A549 (cell line): ENCODE data around the gene RIPPLY3. TPM values are rescaled to one million over a fixed set of nuclear protein-coding genes. Genes with fewer than 3 reads are reported as not detected.

Experiments
- ATAC-seq, 2 experiments: fragments of 200-7000 bp in 1 of 2; fragments of >200 bp in 1 of 2; cut with Nextera tagmentation in 1 of 2; cut with Tn5 transposase in 1 of 2; 3 replicates each; pipeline versions ENCODE4 v1.8.0 to v1.9.1; 2018 to 2020; ENCODE audit warnings: mild to moderate bottlenecking in 1 of 2, moderate library complexity in 1 of 2
- CTCF ChIA-PET: fragments of 300-600 bp; sonication (Branson Sonifier 250); formaldehyde crosslinking; extraction: SDS; loops from one replicate; lab custom pipeline; 2021; ENCODE audit warnings: antibody characterized with exemption, inconsistent platforms; lab: Yijun Ruan, JAX
- POLR2A ChIA-PET: fragments of 350-600 bp; formaldehyde crosslinking; extraction: SDS; loops from one replicate; lab custom pipeline; 2021; ENCODE audit warnings: antibody characterized with exemption, inconsistent platforms; lab: Yijun Ruan, JAX
- DNase-seq, 2 experiments: peaks; one replicate each; pipeline versions ENCODE4 v3.0.0 to v3.0.0-alpha.2; 2011 to 2016; ENCODE audit warnings: low read depth in 1 of 2, low spot score in 1 of 2
- FAIRE-seq: peaks from 2 replicates; lab custom pipeline; 2011; peaks lifted over from hg19 to GRCh38; lab: Jason Lieb, UNC
- H3K27ac ChIP-seq, 2 experiments: fragments of >200 bp; sonication (Bioruptor Twin); formaldehyde crosslinking; 3 replicates each; pipeline ENCODE4 v1.5.1; 2016 to 2017
- H3K4me1 ChIP-seq: fragments of >200 bp; sonication (Bioruptor Twin); formaldehyde crosslinking; 3 replicates; pipeline ENCODE4 v1.6.1; 2016
- H3K4me2 ChIP-seq: fragments of >200 bp; sonication (Bioruptor Twin); formaldehyde crosslinking; 3 replicates; pipeline ENCODE4 v1.6.1; 2016
- H3K4me3 ChIP-seq: fragments of >200 bp; sonication (Bioruptor Twin); formaldehyde crosslinking; 3 replicates; pipeline ENCODE4 v1.5.1; 2016
- H3K9me3 ChIP-seq: fragments of >200 bp; sonication (Bioruptor Twin); formaldehyde crosslinking; 3 replicates; pipeline ENCODE4 v1.6.1; 2016
- BHLHE40 ChIP-seq: IDR thresholded peaks from 2 replicates; pipeline ENCODE4 v1.6.1; 2012; ENCODE audit warnings: low read depth, low read length, inconsistent platforms
- CBX8 ChIP-seq: fragments of 200-600 bp; sonication (generic); IDR thresholded peaks from 2 replicates; pipeline ENCODE4 v1.6.1; 2016
- CEBPB ChIP-seq, 2 experiments: fragments of >200 bp in 1 of 2; sonication (Bioruptor Twin) in 1 of 2; formaldehyde crosslinking in 1 of 2; IDR thresholded peaks; 2 replicates each; pipeline ENCODE4 v1.6.1; 2012 to 2016
- CHD4 ChIP-seq: fragments of 200-600 bp; sonication (generic); IDR thresholded peaks from 2 replicates; pipeline ENCODE4 v1.6.1; 2016; ENCODE audit warnings: antibody characterized with exemption, mild to moderate bottlenecking, borderline replicate concordance
- CTCF ChIP-seq: fragments of >200 bp; sonication (Bioruptor Twin); formaldehyde crosslinking; IDR thresholded peaks from 3 replicates; pipeline ENCODE4 v1.5.1; 2016
- GATA3 ChIP-seq: IDR thresholded peaks from 2 replicates; pipeline ENCODE4 v1.6.1; 2012; ENCODE audit warnings: borderline replicate concordance
- HMGXB4 ChIP-seq: fragments of 250-450 bp; sonication (Bioruptor Pico); IDR thresholded peaks from 2 replicates; pipeline ENCODE4 v1.5.0; 2021; ENCODE audit warnings: mild to moderate bottlenecking, moderate library complexity, borderline replicate concordance
- JUN ChIP-seq, 2 experiments: fragments of >200 bp; sonication (Bioruptor Twin); formaldehyde crosslinking; IDR thresholded peaks; 2 replicates in 1 of 2; 3 replicates in 1 of 2; pipeline ENCODE4 v1.6.1; 2016 to 2017
- KDM1A ChIP-seq: fragments of 200-600 bp; sonication (generic); IDR thresholded peaks from 2 replicates; pipeline ENCODE4 v1.6.1; 2016; ENCODE audit warnings: low read depth, mild to moderate bottlenecking
- KDM5A ChIP-seq: fragments of 200-600 bp; sonication (generic); IDR thresholded peaks from 2 replicates; pipeline ENCODE4 v1.6.1; 2016; ENCODE audit warnings: antibody characterized with exemption, mild to moderate bottlenecking
- PHF8 ChIP-seq: fragments of 200-600 bp; sonication (generic); IDR thresholded peaks from 2 replicates; pipeline ENCODE4 v1.6.1; 2016; ENCODE audit warnings: low read depth, mild to moderate bottlenecking, antibody characterized with exemption, moderate library complexity, borderline replicate concordance
- POLR2A ChIP-seq: IDR thresholded peaks from 2 replicates; pipeline ENCODE4 v1.6.1; 2012; ENCODE audit warnings: mild to moderate bottlenecking, low read length
- RAD21 ChIP-seq, 2 experiments: fragments of >200 bp in 1 of 2; sonication (Bioruptor Twin) in 1 of 2; formaldehyde crosslinking in 1 of 2; IDR thresholded peaks in 1 of 2; conservative IDR thresholded peaks in 1 of 2; 2 replicates in 1 of 2; 3 replicates in 1 of 2; pipeline ENCODE4 v1.6.1; 2012 to 2018; ENCODE audit warnings: inconsistent platforms in 1 of 2
- REST ChIP-seq: fragments of 200-600 bp; sonication (generic); IDR thresholded peaks from 2 replicates; pipeline ENCODE4 v1.6.1; 2016; ENCODE audit warnings: antibody characterized with exemption, mild to moderate bottlenecking, moderate library complexity
- RFX5 ChIP-seq: fragments of 450-650 bp; IDR thresholded peaks from 2 replicates; pipeline ENCODE4 v1.7.1; 2014; ENCODE audit warnings: antibody characterized with exemption, mild to moderate bottlenecking, moderate library complexity
- WGBS: methylation state at CpG from one replicate; pipeline ENCODE4 v1.1.6; 2017; ENCODE audit errors: missing lambda C conversion rate; 5-methylcytosine and 5-hydroxymethylcytosine counted together
- polyA plus RNA-seq, 4 experiments: library from polyadenylated mRNA; depleted of rRNA in 3 of 4; stranded (reverse); fragments of >200 nt; fragmentation: RNase III in 1 of 4; extraction: RNeasy Plus Mini Kit Qiagen cat#74134 plus additional on column Dnase treatment in 1 of 4; gene quantifications; 2 replicates in 3 of 4; 3 replicates in 1 of 4; pipeline ENCODE4 v1.2.3, GENCODE V29; 2011 to 2017
- TF ChIP-seq, protein P1 (sequence below): IDR thresholded peaks from 2 replicates; pipeline ENCODE4 v1.6.1; 2012
- TF ChIP-seq, protein P2 (sequence below): fragments of >200 bp; sonication (Bioruptor Twin); formaldehyde crosslinking; IDR thresholded peaks from 3 replicates; pipeline ENCODE4 v1.6.1; 2016

The RIPPLY3 gene
- polyA plus RNA-seq, 2 of the 4 experiments (the other 2 are of a cell fraction), result 0.65 to 1.5 TPM

DNA sequence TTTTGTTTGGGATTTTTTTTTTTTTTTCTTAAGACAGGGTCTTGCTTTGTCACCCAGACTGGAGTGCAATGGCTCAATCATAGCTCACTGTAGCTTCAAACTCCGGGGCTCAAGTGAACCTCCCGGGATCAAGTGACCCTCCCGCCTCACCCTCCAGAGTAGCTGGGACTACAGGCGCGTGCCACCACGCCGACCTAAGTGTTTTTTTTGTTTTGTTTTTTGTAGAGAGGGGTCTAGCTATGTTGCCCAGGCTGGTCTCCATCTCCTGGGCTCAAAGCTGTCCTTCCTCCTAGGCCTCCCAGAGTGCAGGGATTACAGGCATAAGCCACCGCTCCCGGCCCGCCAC is 40.8 kb upstream of the RIPPLY3 start:
- DNase-seq (no peak), FAIRE-seq (no peak), ATAC-seq (peak in 1 of 2 experiments; percentile 70; a peak in 4 of 6 replicates)
- peak overlapping the region; percentile 70 for H3K4me3 ChIP-seq
- H3K27ac ChIP-seq, result peak overlapping the region; percentile 93 to 96
- peaks cover 13% of the 10 kb centered on the region; the same call in 2 of the 3 replicates for H3K4me1 ChIP-seq
- H3K4me2 ChIP-seq, result peak overlapping the region; percentile 79
- WGBS, result 8% methylated on average over 10 of the region's 10 CpGs
- POLR2A ChIA-PET, result interaction anchor here (1.1 kb wide), 1 partner anchor 536 kb away, joined by 4 read pairs; no protein-coding TSS in a partner anchor
- TF ChIP-seq RAD21 (conservative IDR thresholded peaks at IDR 0.05 in 1 of 2, IDR thresholded peaks at IDR 0.05 in 1 of 2) (no peak), RFX5 (no peak)
- TF ChIP-seq, protein P1, sequence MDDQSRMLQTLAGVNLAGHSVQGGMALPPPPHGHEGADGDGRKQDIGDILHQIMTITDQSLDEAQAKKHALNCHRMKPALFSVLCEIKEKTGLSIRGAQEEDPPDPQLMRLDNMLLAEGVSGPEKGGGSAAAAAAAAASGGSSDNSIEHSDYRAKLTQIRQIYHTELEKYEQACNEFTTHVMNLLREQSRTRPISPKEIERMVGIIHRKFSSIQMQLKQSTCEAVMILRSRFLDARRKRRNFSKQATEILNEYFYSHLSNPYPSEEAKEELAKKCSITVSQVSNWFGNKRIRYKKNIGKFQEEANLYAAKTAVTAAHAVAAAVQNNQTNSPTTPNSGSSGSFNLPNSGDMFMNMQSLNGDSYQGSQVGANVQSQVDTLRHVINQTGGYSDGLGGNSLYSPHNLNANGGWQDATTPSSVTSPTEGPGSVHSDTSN, result no peak
- CTCF ChIA-PET, result interaction anchor here (0.6 to 1.0 kb wide), 3 partner anchors 11 to 1020 kb away, joined by 3 to 6 read pairs (median 3); no protein-coding TSS in a partner anchor
- no peaks in the 10 kb centered on the region for H3K9me3 ChIP-seq

GRCh38 chr21:36966066-36966820 is 40.3 kb upstream of the RIPPLY3 start, which contains the start of gene HLCS:
HLCS (minus strand) TSS chr21:36966669; CDS start chr21:36966638, 31 bp downstream.
- H3K27ac ChIP-seq, result peak within 1 kb of the TSS; percentile 93 to 96
- DNase-seq, result peak; percentile 28 to 61
- TF ChIP-seq POLR2A (peak; percentile 71), KDM5A (no peak), CHD4 (no peak), CTCF (0 out of 3 replicates have a peak, but pooled peaks have one; percentile 12), PHF8 (peak; percentile 34; the same call in 1 of the 2 replicates), JUN (IDR thresholded peaks at IDR 0.05) (peak in 1 of 2 experiments; percentile 68; a peak in 4 of 5 replicates)
- TF ChIP-seq, protein P2, sequence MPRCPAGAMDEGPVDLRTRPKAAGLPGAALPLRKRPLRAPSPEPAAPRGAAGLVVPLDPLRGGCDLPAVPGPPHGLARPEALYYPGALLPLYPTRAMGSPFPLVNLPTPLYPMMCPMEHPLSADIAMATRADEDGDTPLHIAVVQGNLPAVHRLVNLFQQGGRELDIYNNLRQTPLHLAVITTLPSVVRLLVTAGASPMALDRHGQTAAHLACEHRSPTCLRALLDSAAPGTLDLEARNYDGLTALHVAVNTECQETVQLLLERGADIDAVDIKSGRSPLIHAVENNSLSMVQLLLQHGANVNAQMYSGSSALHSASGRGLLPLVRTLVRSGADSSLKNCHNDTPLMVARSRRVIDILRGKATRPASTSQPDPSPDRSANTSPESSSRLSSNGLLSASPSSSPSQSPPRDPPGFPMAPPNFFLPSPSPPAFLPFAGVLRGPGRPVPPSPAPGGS, result peak; percentile 71; the same call in 2 of the 3 replicates
- TF ChIP-seq, all 56 proteins: peak for 5
- Histone ChIP-seq H3K4me2 (peak within 1 kb of the TSS; percentile 79), H3K4me3 (peak within 1 kb of the TSS; percentile 70), H3K4me1 (peaks cover 13% of the 10 kb centered on the region; the same call in 2 of the 3 replicates), H3K9me3 (no peaks in the 10 kb centered on the region)
- ChIA-PET POLR2A (interaction anchor here (0.5 to 1.1 kb wide), 6 partner anchors 11 to 598 kb away, joined by 3 to 4 read pairs (median 3); no protein-coding TSS in a partner anchor), CTCF (interaction anchor here (0.6 to 1.0 kb wide), 3 partner anchors 11 to 23 kb away, joined by 3 to 6 read pairs (median 3); no protein-coding TSS in a partner anchor)
- ATAC-seq, result peak; percentile 79 to 89
- WGBS, result no CpG with 5 or more reads among the region's 101 CpGs
- FAIRE-seq, result no peak

- DNase-seq (no peak), ATAC-seq (peak; percentile 55 to 62; a peak in 5 of 6 replicates), FAIRE-seq (no peak)
- WGBS, result 60% methylated on average over 10 of the region's 34 CpGs
- ChIA-PET CTCF (interaction anchor here (0.6 to 2.2 kb wide), 3 partner anchors 10 to 23 kb away, joined by 3 to 9 read pairs (median 7); no protein-coding TSS in a partner anchor), POLR2A (interaction anchor here (0.5 to 1.0 kb wide), 4 partner anchors 16 to 597 kb away, joined by 3 to 4 read pairs (median 3); no protein-coding TSS in a partner anchor)
- peaks cover 13% of the 10 kb centered on the region; the same call in 2 of the 3 replicates for H3K4me1 ChIP-seq
- peak overlapping the region; percentile 93 to 96 for H3K27ac ChIP-seq
- no peaks in the 10 kb centered on the region for H3K9me3 ChIP-seq
- peak overlapping the region; percentile 79 for H3K4me2 ChIP-seq
- H3K4me3 ChIP-seq, result peak overlapping the region; percentile 70
- no peak for TF ChIP-seq HMGXB4
- no peak for TF ChIP-seq BHLHE40
- TF ChIP-seq REST, result no peak
- TF ChIP-seq CBX8, result no peak
- peak in 1 of 2 experiments; percentile 25; a peak in 1 of 5 replicates for TF ChIP-seq JUN (IDR thresholded peaks at IDR 0.05)
- TF ChIP-seq CEBPB (IDR thresholded peaks at IDR 0.05), result no peak
- TF ChIP-seq PHF8, result peak; percentile 25; the same call in 1 of the 2 replicates
- no peak for TF ChIP-seq GATA3
- no peak for TF ChIP-seq KDM1A
These were observed 39.4 kb upstream of the RIPPLY3 start for GRCh38 chr21:36966821-36967768.
